Common myeloid progenitor, CD34-positive (primary cell): ENCODE data around the gene GRB10.
"Not testable (repeated sequence)": the region's sequence is repeated elsewhere in the genome, so short reads cannot be mapped to it uniquely, and the experiment has no call there.

ENCODE experiments used
- CTCF ChIA-PET: fragments of 350-600 bp; sonication (Branson Sonifier 250); formaldehyde crosslinking; loops from one replicate; lab custom pipeline; 2021; ENCODE audit warnings: antibody characterized with exemption; lab: Charles Lee
- POLR2A ChIA-PET: fragments of 350-600 bp; sonication (Branson Sonifier 250); formaldehyde crosslinking; loops from one replicate; lab custom pipeline; 2021; ENCODE audit warnings: antibody characterized with exemption; lab: Charles Lee
- DNase-seq, 3 donors: peaks; one replicate each; pipeline versions ENCODE4 v3.0.0 to v3.0.0-alpha.2; 2013
- H3K27ac ChIP-seq, 2 experiments: 1 replicate in 1 of 2; 2 replicates in 1 of 2; pipeline ENCODE4 v1.7.0; 2013; ENCODE audit warnings: inconsistent platforms in 2 of 2, low read length in 2 of 2, mild to moderate bottlenecking in 2 of 2, low read depth in 1 of 2, moderate library complexity in 1 of 2; ENCODE audit not compliant: severe bottlenecking in 2 of 2, insufficient read depth in 1 of 2, poor library complexity in 1 of 2
- H3K27me3 ChIP-seq, 5 experiments: replicated peaks in 2 of 5; 1 replicate in 3 of 5; 2 replicates in 2 of 5; pipeline versions ENCODE4 v1.6.1 to v1.7.0; 2013; ENCODE audit warnings: low read length in 4 of 5, mild to moderate bottlenecking in 2 of 5, moderate library complexity in 2 of 5, inconsistent platforms in 1 of 5; ENCODE audit not compliant: insufficient read depth in 5 of 5, control insufficient read depth in 4 of 5
- H3K36me3 ChIP-seq, 4 experiments: 1 replicate in 2 of 4; 2 replicates in 2 of 4; pipeline versions ENCODE4 v1.6.1 to v1.7.0; 2013; ENCODE audit warnings: low read length in 3 of 4, control low read depth in 1 of 4, mild to moderate bottlenecking in 1 of 4; ENCODE audit not compliant: control insufficient read depth in 4 of 4, insufficient read depth in 4 of 4
- H3K4me1 ChIP-seq, 4 experiments: 1 replicate in 3 of 4; 2 replicates in 1 of 4; pipeline versions ENCODE4 v1.6.1 to v1.7.1; 2013; ENCODE audit warnings: low read length in 3 of 4, mild to moderate bottlenecking in 3 of 4, control low read depth in 1 of 4, inconsistent platforms in 1 of 4, moderate library complexity in 1 of 4; ENCODE audit not compliant: control insufficient read depth in 4 of 4, insufficient read depth in 4 of 4; ENCODE audit errors: control extremely low read depth in 1 of 4
- H3K4me3 ChIP-seq, 7 experiments: 1 replicate in 4 of 7; 2 replicates in 3 of 7; pipeline versions ENCODE4 v1.5.1 to v1.7.0; 2013; ENCODE audit warnings: mild to moderate bottlenecking in 7 of 7, low read length in 6 of 7, moderate library complexity in 6 of 7, inconsistent platforms in 2 of 7, low read depth in 2 of 7, control low read depth in 1 of 7; ENCODE audit not compliant: insufficient read depth in 4 of 7, control insufficient read depth in 1 of 7; ENCODE audit errors: extremely low read depth in 1 of 7
- H3K9me3 ChIP-seq, 5 experiments: 1 replicate in 4 of 5; 2 replicates in 1 of 5; pipeline versions ENCODE4 v1.6.1 to v1.7.1; 2013; ENCODE audit warnings: low read length in 4 of 5, mild to moderate bottlenecking in 2 of 5, inconsistent platforms in 1 of 5, low read depth in 1 of 5, moderate library complexity in 1 of 5; ENCODE audit not compliant: control insufficient read depth in 4 of 5, insufficient read depth in 2 of 5; ENCODE audit errors: control extremely low read depth in 1 of 5
- WGBS: methylation state at CpG from one replicate; pipeline ENCODE4 v1.1.5; 2013; ENCODE audit not compliant: insufficient coverage; 5-methylcytosine and 5-hydroxymethylcytosine counted together

Gene GRB10

DNA sequence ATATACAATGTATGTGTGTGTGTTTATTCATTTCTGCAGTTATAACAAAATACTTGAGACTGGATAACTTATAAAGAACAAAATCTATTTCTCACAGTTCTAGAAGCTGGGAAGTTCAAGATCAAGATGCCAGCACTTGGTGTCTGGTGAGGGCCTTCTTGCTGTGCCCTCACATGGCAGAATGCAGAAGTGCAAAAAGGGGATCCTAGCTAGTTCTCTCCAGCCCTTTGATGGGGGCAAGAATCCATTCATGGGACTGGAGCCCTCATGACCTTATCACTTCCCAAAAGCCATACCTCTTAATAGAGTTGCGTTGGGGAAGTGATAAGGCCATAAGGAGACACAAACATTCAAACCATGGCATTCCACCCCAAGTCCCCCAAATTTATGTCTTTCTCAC, 8.4 kb downstream of the GRB10 start:
- H3K4me3 ChIP-seq = no peak overlapping the region
- no peaks in the 10 kb centered on the region for H3K27me3 ChIP-seq
- ChIA-PET POLR2A (interaction anchor here (0.6 kb wide), 1 partner anchor 160 kb away, joined by 4 read pairs; no protein-coding TSS in a partner anchor), CTCF (interaction anchor here (0.9 to 1.4 kb wide), 2 partner anchors 16 to 57 kb away, joined by 3 to 8 read pairs; no protein-coding TSS in a partner anchor)
- peaks cover 0 to 8% (median 0%) of the 10 kb centered on the region in 5 experiments for H3K9me3 ChIP-seq
- peak in 2 of 3 donors; percentile 42 to 45 for DNase-seq
- no CpG with 5 or more reads among the region's 1 CpG for WGBS
- peaks cover 0 to 12% (median 5%) of the 10 kb centered on the region in 4 experiments for H3K36me3 ChIP-seq
- peaks cover 0 to 2% (median under 1%) of the 10 kb centered on the region in 4 experiments for H3K4me1 ChIP-seq
- no peak overlapping the region for H3K27ac ChIP-seq

DNA sequence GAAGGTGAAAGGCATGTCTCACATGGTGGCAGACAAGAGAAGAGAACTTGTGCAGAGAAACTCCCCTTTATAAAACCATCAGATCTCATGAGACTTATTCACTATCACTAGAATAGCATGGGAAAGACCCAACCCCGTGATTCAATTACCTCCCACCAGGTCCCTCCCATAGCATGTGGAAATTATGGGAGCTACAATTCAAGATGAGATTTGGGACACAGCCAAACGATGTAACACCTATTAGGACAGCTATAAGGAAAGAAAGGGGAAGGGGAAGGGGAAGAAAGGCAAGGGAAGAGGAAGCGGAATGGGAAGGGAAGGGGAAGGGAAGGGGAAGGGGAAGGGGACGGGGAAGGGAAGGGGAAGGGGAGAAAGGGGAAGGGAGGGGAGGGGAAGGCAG, 9.6 kb downstream of the GRB10 start:
- CTCF ChIA-PET = interaction anchor here (0.9 to 1.4 kb wide), 2 partner anchors 10 to 18 kb away, joined by 3 to 8 read pairs; no protein-coding TSS in a partner anchor

DNA sequence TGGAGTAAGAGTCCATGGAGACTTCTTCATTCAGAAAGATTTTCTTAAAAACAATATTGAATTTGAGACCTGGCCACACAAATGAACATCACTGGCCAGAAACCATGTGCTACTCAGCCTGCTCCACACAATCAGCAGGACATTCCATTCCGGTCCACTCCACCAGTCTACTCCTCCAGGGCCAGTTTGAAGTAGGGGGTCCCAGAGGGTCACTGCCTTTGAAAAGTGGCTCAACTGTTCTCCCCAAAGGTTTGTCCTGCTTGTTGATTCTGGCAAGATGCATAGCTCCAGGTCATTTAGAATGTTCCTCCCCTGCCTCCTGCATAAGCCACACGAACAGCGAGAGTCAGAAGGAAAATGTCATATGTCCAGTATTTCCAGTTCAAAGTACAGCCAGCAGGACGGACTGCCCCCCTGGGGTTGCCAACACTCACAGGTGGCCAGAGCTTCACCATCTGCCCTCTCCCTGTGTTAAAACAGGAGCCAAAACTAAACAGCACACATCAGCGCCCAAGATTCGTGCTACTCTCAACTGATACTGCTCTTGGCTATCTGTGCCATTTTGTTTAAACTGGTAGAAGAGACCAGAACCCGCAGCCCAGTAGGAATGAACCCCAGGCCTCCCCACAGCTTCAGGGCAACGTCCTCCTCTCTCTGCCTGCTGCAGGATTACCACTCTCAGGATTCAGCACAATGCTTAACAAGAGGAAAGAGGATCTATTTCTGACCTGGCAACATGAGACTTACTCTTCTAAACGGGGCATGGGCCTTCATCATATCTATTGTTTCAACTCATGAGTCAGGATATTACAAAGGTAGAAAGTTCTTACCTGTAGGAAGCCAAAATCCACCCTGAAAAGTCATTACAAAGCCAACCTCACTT, 11.3 kb downstream of the GRB10 start:
- CTCF ChIA-PET = interaction anchor here (1.3 kb wide), 1 partner anchor 15 kb away, joined by 3 read pairs; no protein-coding TSS in a partner anchor
- no peak overlapping the region for H3K4me3 ChIP-seq
- peaks cover 0 to 17% (median 6%) of the 10 kb centered on the region in 4 experiments for H3K4me1 ChIP-seq
- peaks cover 0 to 12% (median 2%) of the 10 kb centered on the region in 4 experiments for H3K36me3 ChIP-seq
- H3K9me3 ChIP-seq = peaks cover 0 to 8% (median 0%) of the 10 kb centered on the region in 5 experiments
- no peak for DNase-seq
- no peak overlapping the region for H3K27ac ChIP-seq
- POLR2A ChIA-PET = no interaction called here
- 93% methylated on average over 8 of the region's 9 CpGs for WGBS
- no peaks in the 10 kb centered on the region for H3K27me3 ChIP-seq

More for the DNA sequence above, 9.6 kb downstream of the GRB10 start:
- H3K27me3 ChIP-seq, H3K4me1 ChIP-seq, H3K27ac ChIP-seq, DNase-seq, H3K9me3 ChIP-seq, POLR2A ChIA-PET, H3K4me3 ChIP-seq: not testable (repeated sequence)
- 100% methylated on average over 1 of the region's 4 CpGs for WGBS
- H3K36me3 ChIP-seq = peaks cover 0 to 12% (median 2%) of the 10 kb centered on the region in 4 experiments

DNA sequence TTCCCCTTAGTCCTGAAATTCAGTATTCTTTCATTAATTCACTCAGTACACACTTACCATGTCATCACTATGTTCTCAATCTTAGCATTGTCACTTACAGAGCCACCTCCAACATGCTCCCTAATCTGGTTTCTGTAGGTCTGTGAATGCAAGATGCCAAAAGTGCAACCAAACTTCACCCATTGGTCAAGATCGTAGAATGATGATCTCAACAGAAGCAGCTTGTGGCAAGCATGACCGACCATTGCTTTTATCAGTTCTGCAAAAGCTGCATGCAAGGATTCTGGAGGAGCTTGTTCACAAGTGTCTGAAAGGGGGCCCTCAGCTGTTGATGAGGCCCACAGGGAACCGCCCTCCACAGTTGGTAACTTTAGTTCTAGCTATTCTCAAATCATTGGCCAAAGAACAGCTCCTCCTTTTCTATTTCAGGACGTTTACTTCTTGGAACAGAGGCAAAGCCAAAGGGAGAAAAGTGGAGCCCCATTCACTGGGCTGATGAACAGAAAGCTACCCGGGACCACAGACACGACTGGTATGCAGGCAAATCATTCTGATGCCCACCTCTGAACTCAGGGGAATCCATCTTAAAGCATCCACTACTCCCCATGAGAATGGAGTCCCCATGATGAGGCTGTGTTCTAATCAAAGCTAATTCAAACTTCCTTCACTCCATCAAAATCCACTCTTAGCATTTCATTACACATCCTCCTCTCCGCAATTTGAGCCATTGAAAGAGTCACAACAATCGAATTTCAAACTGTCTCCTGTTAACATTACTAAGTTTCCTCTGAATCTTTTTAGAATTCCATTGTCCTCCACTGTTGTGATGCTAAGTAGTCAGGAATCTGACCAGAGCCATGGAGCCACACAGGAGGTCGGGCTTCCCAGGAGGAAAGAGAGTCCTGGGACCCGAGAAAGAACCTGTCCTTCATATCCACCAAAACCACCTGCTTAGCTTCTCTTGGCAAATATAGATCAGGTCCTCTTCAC, 13.9 kb downstream of the GRB10 start:
- Histone ChIP-seq H3K27ac (no peak overlapping the region), H3K27me3 (no peaks in the 10 kb centered on the region), H3K9me3 (peaks cover 0 to 5% (median 0%) of the 10 kb centered on the region in 5 experiments), H3K4me3 (no peak overlapping the region), H3K36me3 (peaks cover 0 to 12% (median 2%) of the 10 kb centered on the region in 4 experiments), H3K4me1 (peaks cover 0 to 25% (median 8%) of the 10 kb centered on the region in 4 experiments)
- POLR2A ChIA-PET = no interaction called here
- CTCF ChIA-PET = interaction anchor here (1.1 to 1.7 kb wide), 8 partner anchors 7 to 392 kb away, joined by 3 to 7 read pairs (median 4); no protein-coding TSS in a partner anchor
- peak in 2 of 3 donors; percentile 29 to 53 for DNase-seq
- 88% methylated on average over 9 of the region's 10 CpGs for WGBS

DNA sequence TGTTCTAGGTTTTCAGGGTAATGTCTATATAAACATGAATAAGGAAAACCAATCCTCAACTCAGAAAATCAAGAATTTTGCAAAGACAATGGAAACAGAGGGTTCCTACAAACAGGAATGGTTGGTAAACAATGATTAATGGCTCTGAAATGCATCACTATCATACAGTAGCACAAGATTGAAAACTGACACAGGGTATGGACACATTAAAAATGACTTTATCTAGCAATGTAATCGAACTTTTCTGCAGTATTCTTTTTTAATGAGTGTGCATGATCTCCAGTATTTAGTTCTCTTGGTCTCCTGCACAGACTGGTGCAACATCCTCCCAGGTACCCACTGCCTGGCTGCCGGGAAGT, 15.9 kb downstream of the GRB10 start:
- Histone ChIP-seq H3K4me1 (peaks cover 0 to 25% (median 10%) of the 10 kb centered on the region in 4 experiments), H3K4me3 (no peak overlapping the region), H3K27me3 (no peaks in the 10 kb centered on the region), H3K9me3 (no peaks in the 10 kb centered on the region), H3K36me3 (peaks cover 0 to 12% (median 2%) of the 10 kb centered on the region in 4 experiments), H3K27ac (no peak overlapping the region)
- ChIA-PET POLR2A (no interaction called here), CTCF (no interaction called here)
- 100% methylated on average over 1 of the region's 2 CpGs for WGBS
- no peak for DNase-seq

DNA sequence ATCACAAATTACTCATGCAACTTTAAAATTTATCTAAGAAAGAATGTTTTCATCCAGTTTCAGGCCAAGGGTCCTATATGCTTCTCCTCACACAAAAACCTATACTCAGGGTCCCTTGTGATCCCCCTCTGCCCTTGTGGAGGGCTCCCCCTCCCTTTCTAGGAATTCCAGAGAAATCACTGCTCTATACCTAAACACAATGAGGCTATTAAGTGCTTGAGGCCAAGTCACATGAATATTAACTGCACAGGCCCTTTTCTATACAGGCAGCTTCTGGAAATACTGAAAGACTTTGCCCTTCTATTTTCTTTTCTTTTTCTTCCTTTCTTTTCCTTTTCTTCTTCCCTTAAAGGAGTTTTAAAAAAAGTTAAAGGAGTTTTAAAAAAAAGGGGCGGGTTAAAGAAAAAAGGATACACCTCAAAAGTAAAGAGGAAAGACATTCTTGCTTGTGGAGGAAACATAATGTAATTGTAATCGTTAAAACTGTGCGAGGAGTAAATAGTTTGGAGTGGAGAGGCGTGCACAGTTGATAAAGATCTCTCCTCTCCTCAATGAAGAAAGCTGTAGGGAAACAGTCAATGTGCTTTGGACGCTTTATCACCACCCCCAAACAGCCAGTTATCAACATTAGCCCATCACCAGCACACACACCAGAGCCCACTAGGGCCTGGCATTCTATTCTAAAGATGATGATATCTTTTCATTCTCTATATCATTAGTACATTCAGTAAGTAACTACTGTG, 16.4 kb downstream of the GRB10 start:
- Histone ChIP-seq H3K27ac (no peak overlapping the region), H3K27me3 (no peaks in the 10 kb centered on the region), H3K36me3 (peaks cover 0 to 15% (median 4%) of the 10 kb centered on the region in 4 experiments), H3K4me3 (no peak overlapping the region), H3K4me1 (peaks cover 0 to 30% (median 10%) of the 10 kb centered on the region in 4 experiments), H3K9me3 (no peaks in the 10 kb centered on the region)
- POLR2A ChIA-PET = no interaction called here
- CTCF ChIA-PET = no interaction called here
- WGBS = 60% methylated on average over 2 of the region's 5 CpGs
- DNase-seq = peak in 1 of 3 donors; percentile 29
